NCI-H1048 (cell line): ENCODE data around the gene GGCT.

Experiments
- DNase-seq: peaks from one replicate; lab custom pipeline; 2025; lab: John Stamatoyannopoulos, UW

The GGCT gene

DNA sequence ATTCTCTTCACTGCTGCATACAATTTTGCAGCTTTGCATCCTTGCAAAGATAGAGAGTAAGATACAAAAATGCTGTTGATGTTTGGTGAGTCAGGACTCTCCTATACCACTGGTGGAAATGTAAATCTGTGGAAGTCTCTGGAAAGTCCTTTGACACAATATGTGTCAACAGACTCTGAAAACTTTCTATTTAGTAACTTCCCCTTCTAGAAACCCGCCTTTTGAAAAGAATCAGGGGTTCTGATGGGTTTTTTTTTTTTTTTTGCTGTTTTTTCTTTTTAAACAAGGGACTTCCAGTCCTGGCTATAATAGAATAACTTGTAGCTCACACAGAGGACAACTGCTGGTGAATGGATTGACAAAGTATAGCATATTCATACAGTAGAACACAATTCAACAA is 42.5 kb downstream of the GGCT start:
- DNase-seq = no peak

DNA sequence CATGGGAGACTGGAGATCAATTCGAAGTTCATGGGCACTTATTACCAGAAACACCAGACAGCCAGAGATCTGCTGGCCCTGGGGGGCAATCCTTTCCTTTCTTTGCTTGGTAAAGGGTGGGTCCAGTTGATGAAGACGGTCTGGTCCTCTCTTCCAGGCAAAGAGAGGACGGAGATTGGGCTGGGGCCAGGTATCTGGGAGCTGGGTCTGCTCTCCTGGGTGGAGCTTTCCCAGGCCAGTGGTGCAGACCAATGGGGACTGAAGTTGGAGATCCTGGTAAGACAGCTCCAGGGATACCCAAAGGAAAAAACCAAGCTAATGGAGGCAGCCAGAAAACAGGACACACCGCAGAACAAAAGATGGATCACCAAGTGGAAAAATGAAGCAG is 44.4 kb downstream of the GGCT start:
- DNase-seq = no peak

DNA sequence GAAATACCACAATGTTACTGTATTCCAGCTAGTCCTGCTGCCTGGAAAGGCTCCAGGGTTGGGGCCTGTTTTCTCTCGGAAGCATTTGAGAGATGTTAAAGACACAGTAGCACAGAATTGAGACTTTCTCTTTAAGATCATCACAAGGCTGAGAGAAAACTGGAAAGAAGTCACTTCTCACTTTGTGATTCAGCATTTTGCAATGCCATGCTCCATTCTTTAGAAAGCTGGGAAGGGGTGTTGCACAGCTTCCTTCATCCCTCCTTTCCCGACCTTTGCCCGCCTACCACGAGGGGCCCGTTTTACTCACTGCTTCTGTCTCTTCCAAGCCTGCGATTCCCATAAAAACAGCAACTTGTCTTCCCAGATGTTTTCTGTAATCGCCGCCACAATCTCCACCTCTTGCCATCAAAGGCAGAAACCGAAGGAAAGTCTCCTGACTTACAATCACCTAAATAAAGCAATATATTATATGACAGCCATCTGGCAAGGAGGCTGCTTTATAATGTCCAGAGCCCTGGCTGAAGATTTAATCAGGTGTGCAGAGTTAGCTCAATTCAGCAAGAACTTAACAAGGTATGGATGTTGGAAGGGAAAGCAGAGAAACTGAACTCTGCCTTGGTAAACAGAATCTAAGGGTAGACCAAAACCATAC is 44.9 kb downstream of the GGCT start:
- DNase-seq = no peak

DNA sequence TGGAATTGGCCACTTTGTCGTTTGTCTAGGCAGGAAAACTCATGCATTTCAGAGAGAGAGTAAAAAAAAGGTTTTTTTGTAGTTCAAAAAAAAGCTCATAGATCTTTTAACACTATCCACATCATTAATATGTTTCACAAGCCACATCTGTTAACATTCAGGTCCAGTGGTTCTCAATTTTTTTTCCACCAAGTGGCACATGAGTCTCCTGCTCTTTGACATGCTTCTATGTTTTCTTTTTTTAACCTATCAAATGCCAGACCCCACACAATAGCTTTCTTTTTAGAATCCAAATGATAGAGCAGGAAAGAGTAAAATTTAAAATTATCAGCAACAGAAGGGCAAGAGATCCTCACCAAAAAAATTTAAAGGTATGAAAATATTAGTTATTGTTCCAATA is 46.3 kb downstream of the GGCT start:
- no peak for DNase-seq

DNA sequence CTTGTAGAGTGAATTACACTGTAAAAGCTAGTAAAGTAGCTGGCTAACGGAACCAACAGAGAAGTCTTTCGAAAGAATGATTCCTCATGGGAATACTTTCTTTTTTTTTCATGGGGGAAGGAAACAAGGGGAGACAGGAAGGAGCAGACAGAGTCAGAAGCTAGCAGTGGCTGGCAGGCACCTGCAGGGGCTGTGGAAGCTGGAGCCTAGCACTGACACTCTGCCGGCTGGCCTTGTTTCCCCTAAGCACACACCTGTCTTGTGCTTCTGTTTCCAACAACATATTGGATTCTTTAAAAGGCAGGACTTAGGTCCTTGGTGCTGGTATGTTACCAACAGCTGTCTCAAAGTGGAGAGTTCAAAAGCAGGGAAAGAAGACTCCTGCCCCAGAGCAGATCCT is 50.7 kb downstream of the GGCT start:
- no peak for DNase-seq

DNA sequence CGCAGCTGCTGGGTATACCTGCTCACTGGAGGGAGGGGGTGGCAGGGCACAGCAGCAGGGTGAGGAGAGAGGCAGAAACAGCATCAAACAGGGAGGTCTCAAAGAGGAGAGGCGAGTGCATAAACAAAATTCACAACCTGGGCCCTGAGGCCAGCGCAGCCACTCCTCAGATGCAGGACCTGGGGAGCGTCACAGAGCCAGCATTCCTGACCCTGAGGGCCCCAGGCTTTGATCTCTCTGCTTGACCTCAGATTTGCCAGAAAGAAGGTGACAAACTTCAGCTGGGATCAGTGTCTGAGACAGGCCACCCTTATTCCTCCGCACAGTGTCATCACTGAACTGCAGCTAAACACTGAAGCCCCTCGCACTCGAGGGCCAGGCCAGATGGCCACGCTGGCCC is 51.6 kb downstream of the GGCT start:
- DNase-seq = no peak

DNA sequence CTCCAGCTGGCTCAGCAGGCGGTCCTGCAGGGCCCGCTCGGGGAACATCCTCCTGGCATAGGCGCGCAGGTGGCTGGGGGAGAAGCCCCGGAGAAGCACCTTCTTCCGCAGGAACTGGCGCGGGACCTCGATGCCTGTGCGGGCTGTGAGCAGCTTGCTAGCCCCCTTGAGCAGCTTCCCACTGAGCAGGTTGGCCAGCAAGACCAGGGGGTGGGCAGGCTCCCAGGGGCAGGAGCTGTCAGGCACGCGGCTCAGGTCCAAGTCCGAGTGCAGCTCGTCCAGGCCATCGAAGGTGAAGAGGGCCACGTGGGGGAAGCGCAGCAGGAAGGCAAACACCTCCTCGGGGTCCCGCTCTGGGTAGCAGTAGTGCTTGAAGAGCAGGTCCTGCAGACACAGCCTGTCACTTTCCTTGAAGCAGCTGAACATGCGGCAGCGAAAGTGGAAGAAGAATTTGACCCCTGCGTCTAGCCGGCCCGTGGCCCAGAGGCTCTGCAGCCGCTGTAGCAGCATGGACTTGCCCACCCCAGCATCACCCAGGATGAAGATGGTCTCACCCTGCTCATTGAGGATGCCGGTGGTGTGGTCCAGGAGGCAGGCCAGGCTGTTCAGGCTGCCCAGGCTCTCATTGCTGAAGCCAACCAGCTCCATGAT is 52.2 kb downstream of the GGCT start:
- no peak for DNase-seq

DNA sequence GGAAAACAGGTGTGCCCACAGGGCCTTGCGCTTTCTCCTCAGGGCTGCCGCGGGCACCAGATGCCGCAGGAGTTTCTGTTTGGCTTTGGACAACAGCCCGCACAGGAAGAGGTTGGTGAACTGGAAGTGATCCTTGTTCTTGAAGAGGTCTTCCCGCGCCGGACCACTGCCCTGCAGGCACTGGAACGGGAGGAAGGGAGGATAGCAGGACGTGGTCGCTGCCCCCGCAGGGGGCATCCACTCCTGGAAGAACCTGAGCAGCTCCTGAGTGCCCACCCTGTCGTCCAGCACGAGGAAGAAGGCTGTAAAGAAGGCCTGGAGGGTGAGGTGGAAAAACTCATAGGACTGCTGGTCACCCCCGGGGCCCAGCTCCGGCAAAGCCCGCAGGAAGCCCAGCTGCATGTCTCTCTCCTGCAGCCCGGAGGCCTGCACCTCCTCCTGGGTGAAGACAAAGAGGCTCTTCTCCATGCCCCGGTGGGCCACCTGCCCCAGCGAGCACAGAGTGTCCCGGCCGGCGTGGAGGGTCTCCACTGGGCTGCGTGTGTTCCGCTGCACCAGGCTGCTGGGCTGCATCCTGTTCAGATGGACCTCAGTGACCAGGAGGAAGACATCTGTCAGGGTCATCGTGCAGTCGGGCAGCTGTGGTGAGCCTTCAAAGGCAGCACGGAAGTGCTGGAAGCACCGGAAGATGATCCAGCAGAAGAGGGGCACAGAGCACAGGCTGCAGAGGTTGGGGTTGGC is 52.9 kb downstream of the GGCT start:
- DNase-seq = no peak

DNA sequence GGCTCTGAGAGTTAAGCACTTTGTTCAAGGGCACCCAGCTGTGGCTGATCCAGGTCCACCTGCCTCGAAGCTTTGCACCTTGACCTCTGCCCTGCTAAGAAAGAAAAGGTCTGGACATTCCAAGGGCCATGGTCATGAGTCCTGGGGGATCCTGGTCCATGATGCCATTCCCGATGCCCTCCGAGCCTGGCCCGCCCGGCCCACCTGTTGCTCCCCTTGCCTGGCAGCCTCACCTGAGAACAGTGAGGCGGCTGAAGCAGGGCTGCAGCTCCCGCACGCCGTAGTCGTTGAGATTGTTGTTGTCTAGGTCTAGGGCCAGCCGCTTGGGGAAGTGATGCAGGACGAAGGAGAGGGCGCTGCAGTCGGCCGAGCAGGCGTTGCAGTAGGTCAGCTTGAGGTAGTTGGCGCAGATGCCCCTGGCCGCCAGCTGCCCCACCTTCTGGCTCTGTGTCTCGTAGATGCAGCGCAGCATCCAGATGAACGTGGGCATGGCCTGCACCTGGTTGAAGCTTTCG is 53.6 kb downstream of the GGCT start:
- no peak for DNase-seq

DNA sequence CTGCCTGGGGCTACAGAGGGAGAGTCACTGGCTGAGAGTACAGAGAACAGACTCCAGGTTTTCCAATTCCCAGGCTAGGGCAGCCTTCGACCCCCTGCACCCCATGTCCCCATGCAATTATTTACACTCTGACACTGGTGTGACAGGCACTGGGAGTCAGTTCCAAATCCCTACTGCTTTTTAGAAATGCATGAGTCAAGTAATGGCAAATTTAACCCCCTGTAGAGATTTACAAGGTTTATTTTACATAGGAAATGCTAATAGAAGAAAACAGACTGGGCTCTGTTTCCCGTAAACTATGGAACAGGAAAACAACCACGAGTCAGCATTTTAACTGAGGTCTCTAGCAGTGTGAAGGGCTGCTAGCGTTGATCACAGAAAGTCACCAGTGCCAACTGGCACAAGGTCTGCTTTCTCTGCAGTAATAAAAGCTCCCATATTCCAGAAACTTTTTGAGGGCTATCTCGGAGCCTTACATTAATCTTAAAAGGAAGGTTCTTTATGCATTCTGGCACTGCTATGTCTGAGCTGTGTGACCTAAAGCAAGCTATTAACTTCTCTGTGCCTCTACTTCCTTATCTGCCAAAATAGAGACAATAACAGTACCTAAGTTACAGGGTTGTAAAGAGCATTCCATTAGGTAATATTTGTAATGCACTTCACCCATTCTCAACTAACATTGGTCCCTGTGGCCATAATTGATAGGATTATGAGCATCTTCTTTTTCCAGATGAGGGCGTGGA is 54.2 kb downstream of the GGCT start:
- no peak for DNase-seq

DNA sequence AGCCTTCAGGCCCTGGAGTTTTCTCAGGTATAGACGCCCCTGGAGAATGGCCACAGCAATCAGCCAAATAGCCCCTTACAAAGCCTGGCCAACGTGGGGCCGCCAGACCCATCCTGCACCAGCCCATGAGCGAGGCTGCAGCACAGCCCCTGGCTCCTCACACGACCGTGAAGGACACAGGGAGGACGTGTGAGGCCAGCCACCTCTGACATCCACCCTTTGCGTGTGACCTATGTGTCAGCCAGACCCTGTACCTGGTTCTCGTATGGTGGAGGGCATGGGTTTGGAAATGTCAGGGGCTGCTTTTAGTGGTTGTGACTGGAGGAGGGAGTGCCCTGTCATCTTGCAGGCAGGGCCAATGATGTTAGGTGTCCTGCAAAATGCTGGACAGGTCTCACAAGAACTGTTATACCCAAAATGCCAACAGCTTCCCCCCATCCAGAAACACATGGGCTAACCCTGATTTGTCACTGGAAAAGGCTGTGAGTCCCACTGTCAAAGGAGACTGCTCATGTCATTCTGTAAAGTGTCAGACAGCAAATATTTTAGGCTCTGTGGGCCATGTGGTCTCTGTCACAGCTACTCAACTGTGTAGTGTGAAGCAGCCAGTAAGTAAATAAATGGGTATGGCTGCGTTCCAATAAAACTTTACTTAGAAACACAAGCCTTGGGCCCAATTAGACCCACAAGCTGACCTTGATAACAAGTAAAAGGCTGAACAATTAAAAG is 56.0 kb downstream of the GGCT start:
- no peak for DNase-seq

DNA sequence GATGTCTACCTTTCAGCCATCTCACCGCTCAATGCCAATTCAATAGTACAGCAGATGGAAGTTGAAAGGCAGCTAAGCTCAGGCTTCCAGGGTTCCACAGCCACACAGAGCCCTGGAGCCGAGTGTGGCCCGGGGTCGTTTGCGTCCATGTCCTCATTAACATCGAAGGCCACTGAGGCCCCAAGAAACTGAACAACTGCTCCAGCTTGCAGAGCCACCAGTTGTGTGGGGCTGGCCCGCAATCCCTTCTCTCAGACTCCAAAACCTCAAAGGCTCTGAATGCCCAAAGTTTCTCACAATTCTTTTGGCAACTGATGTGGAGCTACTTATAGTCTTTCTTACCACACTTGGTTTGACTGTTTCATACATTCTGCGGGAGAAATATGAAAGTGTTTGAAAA is 57.2 kb downstream of the GGCT start:
- DNase-seq = no peak
